Measurements from ENCODE around the gene CLCNKA. TPM values are rescaled to one million over a fixed set of nuclear protein-coding genes. Genes with fewer than 3 reads are reported as not detected.

CLCNKA gene
- total RNA-seq (1 to 10 TPM in 6 of 9 donors, under 1 TPM in 3; 0.18 to 4.9 (median 2.1) TPM), polyA plus RNA-seq (10 to 100 TPM in 1 of 3 donors, 1 to 10 TPM in 2; 1.5 to 52.5 (median 8.2) TPM)
- long read RNA-seq, donor 1: 0 reads
- long read RNA-seq, donor 2: 0 reads
- long read RNA-seq, donor 3: 0 reads
- long read RNA-seq, donor 4, partial matches to known transcripts: 1 of 1 reads
- long read RNA-seq, donor 4, other reads (novel, unspliced or antisense): 0 of 1 reads
- long read RNA-seq, donor 5, partial matches to known transcripts: 1 of 5 reads
- long read RNA-seq, donor 5, other reads (novel, unspliced or antisense): 3 of 5 reads
- long read RNA-seq, donor 6: 0 reads
- long read RNA-seq, donor 7: 0 reads
- long read RNA-seq, donor 8: 0 reads
- long read RNA-seq, donor 9, partial matches to known transcripts: 0 of 19 reads
- long read RNA-seq, donor 9, other reads (novel, unspliced or antisense): 19 of 19 reads
- long read RNA-seq, donor 10: 0 reads

DNA sequence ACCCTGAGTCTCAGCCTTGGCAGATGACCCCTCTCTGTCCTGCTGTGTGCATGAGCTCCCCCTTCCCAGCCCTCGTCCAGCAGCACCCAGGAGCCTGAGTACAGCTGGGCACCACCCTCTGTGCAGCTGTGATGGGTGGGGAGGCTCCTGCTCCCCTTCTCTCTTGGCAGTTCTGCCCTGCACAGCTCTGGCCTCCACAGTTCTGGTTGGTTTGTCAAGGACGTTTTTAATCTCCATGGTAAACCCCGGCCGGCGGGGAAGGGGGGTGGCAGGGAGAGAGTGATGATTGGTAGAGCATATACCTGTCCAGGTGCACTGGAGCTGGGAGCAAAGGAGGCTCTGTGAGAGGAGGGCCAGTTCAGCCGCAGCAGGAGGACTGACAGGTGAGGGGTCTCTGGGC, at the start of gene CLCNKA:
Gene CLCNKA, plus strand, starts transcription at position 356 of the 400 bp plus-strand sequence. CDS start 584 bp downstream, outside the sequence.
- Histone ChIP-seq H3K4me1 (replicated peaks in 1 of 2) (peaks cover 49 to 51% of the 10 kb centered on the region in 2 donors), H3K27ac (peak within 1 kb of the TSS in 3 of 5 donors; percentile 37 to 91 (median 66)), H3K36me3 (replicated peaks in 1 of 2) (no peaks in the 10 kb centered on the region), H3K4me3 (no peak within 1 kb of the TSS), H3K27me3 (no peaks in the 10 kb centered on the region), H3K9me3 (replicated peaks in 1 of 3) (no peaks in the 10 kb centered on the region)
- 36 to 49% (median 41%) methylated on average over 6 of the region's 6 CpGs for WGBS, 4 donors
- peak in 5 of 7 donors; percentile 46 to 69 (median 57) for DNase-seq
- intact Hi-C loops (cut with DNase I): no loop called here
- TF ChIP-seq POLR2A (IDR thresholded peaks at IDR 0.05) (peak in 1 of 2 donors; percentile 45), CTCF (IDR thresholded peaks at IDR 0.05) (no peak)

DNA sequence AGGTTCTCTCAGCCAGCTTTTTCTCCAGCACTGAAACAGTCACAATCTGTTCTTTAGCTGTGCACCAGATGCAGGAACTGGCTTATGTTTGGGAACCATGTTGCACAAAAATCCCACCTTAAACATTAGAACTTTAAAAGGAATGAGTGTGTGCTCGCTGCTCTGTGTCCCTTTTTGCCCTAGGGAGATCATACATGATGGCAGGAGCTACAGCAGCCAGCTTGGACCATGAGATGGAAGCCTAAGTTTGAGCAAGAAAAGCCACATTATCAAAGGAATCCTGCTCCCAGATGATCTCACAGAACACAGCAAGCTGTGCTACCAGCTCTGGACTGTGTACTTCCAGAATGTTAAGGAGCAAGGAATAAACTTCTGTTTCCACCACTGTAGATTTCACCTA, 49.4 kb upstream of the CLCNKA start:
- TF ChIP-seq CTCF (IDR thresholded peaks at IDR 0.05): no peak
- TF ChIP-seq POLR2A (IDR thresholded peaks at IDR 0.05): no peak
- Histone ChIP-seq H3K27ac (no peak overlapping the region), H3K4me1 (replicated peaks in 1 of 2) (peaks cover 5 to 19% of the 10 kb centered on the region in 2 donors), H3K4me3 (no peak overlapping the region), H3K9me3 (replicated peaks in 1 of 3) (no peaks in the 10 kb centered on the region), H3K27me3 (no peaks in the 10 kb centered on the region), H3K36me3 (replicated peaks in 1 of 2) (peaks cover 0 to 19% of the 10 kb centered on the region in 2 donors)
- WGBS, 4 donors: 91 to 100% (median 97%) methylated on average over 1 of the region's 1 CpG
- DNase-seq: no peak
- intact Hi-C loops (cut with DNase I): no loop called here

GRCh38 chr1:15973772-15974171, 48.1 kb upstream of the CLCNKA start:
- Histone ChIP-seq H3K27ac (no peak overlapping the region), H3K4me1 (replicated peaks in 1 of 2) (peaks cover 5 to 10% of the 10 kb centered on the region in 2 donors), H3K36me3 (replicated peaks in 1 of 2) (peaks cover 0 to 16% of the 10 kb centered on the region in 2 donors), H3K27me3 (no peaks in the 10 kb centered on the region), H3K4me3 (no peak overlapping the region), H3K9me3 (replicated peaks in 1 of 3) (no peaks in the 10 kb centered on the region)
- TF ChIP-seq CTCF (IDR thresholded peaks at IDR 0.05) (no peak), POLR2A (IDR thresholded peaks at IDR 0.05) (no peak)
- WGBS, 4 donors: 90 to 95% (median 93%) methylated on average over 4 of the region's 4 CpGs
- no peak for DNase-seq
- intact Hi-C loops (cut with DNase I): no loop called here

DNA sequence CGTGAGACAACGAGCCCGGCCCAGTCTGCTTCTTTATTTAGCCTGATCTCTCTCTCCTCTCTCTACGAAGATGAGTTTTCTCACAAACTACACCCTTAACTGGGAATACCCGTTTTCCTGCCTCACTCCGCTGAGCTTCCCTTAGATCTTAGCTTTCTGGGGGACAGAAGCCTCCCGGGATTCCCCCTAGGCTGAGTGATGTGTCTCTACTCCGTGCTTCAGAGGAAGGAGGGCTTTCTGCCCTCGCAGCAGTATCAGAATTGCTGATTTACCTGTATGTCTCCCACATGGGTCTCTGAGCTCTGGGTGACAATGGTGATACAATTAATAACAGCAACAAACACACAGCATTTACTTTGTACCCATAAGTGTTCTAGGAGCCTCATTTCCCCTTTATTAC, 47.0 kb upstream of the CLCNKA start:
- WGBS, 4 donors: 54 to 64% (median 55%) methylated on average over 9 of the region's 9 CpGs
- Histone ChIP-seq H3K36me3 (replicated peaks in 1 of 2) (peaks cover 0 to 10% of the 10 kb centered on the region in 2 donors), H3K9me3 (replicated peaks in 1 of 3) (no peaks in the 10 kb centered on the region), H3K27ac (peak overlapping the region in 1 of 5 donors; percentile 62), H3K4me3 (peak overlapping the region in 2 of 4 donors; percentile 69 to 78), H3K27me3 (no peaks in the 10 kb centered on the region), H3K4me1 (replicated peaks in 1 of 2) (peaks cover 5 to 10% of the 10 kb centered on the region in 2 donors)
- TF ChIP-seq POLR2A (IDR thresholded peaks at IDR 0.05): no peak
- no peak for DNase-seq
- intact Hi-C loops (cut with DNase I): no loop called here

All from adrenal gland (tissue), 19 donors.